GM18520 (cell line): ENCODE results near the gene NEDD4L.
A peak's percentile ranks its signal among the peaks of the same experiment; 100 is the strongest.

ENCODE experiments used
- ATAC-seq: cut with Tn5 transposase; IDR thresholded peaks from one replicate; pipeline ENCODE4 v1.9.1; 2021; ENCODE audit not compliant: unreplicated experiment

Gene NEDD4L

GRCh38 chr18:58091099-58091611, 47.1 kb downstream of the NEDD4L start:
- peak; percentile 78 for ATAC-seq

DNA sequence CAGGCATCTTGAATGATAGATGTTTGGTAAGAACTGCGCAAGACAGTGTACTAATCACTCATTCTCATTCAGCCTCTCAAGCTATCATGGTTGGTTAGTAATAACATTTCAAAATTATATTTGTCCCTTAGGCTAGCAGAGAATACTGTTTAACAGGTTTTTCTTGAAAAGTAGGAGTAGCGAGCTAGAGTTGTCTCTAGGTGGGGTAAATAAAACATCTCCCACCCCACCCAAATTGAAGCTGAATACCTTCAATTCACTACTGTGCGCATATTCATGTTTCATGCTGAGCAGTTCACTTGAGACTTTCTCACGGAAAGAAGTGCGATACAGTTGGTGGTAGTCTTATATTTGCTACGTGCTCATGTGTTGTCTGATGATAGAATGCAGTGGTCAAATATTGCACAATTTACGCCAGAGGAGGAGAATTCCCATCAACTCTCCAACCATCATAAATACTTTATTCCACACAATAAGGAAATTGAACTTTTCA, 49.3 kb downstream of the NEDD4L start:
- no peak for ATAC-seq

GRCh38 chr18:58095222-58095621, 51.2 kb downstream of the NEDD4L start:
- no peak for ATAC-seq

DNA sequence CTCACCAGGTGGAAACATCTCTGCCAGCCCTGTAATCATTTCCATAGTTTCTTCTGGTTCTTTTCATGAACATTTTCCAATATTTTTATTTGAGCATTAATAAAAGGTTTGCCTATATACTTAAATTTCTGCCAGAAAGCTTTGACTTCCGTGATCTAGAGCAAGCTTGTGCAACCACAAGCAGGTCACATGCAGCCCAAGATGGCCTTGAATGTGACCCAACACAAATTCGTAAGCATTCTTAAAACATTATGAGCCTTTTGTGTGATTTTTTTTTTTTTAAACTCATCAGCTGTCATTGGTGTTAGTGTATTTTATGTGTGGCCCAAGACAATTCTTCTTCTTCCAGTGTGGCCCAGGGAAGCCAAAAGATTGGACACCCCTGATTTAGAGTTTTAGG, 51.6 kb downstream of the NEDD4L start:
- ATAC-seq, result no peak

GRCh38 chr18:58096658-58097057, 52.6 kb downstream of the NEDD4L start:
- no peak for ATAC-seq

DNA sequence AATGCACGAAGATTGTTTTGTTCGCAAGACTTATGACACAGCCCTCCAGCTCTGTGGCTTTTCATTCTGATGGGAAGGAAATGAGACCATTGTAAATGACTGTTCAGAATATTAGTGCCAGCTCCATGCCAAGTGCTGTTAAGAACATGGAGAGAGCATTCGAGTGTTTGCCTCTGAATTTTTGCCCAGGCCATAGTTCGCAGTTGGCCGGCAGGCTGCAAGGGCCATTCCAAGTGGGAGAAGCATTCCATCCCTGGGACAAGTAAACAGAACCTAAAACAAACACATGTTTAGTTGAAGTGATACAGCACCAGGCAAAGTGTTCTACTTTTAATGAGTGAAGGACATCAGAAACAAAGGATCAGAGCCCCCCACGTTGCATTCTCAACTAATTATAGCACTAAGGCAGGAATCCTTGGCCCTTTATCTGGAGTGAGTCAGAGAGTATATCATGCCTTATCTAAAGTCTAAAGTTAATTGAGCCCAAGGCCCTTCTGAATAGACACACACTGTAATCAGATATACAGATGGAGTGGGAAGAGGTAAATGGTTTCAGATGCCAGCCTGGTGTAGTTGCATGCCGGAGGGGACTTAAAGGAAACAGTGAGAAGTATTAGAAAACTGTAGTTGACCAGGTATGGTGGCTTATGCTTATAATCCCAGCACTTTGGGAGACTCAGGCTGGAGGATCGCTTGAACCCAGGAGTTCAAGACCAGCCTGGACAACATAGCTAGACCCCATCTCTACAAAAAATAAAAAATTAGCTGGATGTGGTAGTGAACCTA, 53.3 kb downstream of the NEDD4L start:
- ATAC-seq, result no peak

DNA sequence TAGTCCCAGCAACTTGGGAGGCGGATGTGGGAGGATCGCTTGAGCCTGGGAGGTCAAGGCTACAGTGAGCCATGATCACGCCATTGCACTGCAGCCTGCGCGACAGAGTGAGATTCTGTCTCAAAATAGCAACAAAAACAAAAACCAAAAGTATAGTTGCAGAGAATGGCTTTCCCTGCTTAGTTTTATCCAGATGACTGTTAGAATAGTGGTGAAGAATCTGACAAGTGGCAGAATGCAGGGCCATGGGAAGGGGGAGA, 53.8 kb downstream of the NEDD4L start:
- ATAC-seq, result no peak

DNA sequence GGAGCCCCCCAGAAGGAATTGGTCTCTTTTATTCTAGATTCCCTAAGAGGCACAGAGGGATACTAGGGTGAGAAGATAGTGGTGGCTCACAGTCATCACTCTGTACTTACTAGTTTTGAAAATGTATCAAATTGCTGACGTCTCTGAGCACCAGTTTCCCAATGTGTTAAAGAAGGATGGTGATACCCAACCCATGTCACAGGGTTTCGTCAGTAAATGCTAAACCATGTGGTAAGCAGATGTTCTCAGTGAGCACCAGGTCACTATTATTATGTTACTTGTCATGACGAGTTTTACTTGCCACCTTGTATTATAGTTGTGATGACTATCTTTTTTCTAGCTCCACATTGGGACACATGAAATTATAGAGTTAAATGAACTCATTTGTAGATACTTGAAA, 54.7 kb downstream of the NEDD4L start:
- no peak for ATAC-seq

GRCh38 chr18:58100154-58100553, 56.1 kb downstream of the NEDD4L start:
- peak; percentile 55 for ATAC-seq

DNA sequence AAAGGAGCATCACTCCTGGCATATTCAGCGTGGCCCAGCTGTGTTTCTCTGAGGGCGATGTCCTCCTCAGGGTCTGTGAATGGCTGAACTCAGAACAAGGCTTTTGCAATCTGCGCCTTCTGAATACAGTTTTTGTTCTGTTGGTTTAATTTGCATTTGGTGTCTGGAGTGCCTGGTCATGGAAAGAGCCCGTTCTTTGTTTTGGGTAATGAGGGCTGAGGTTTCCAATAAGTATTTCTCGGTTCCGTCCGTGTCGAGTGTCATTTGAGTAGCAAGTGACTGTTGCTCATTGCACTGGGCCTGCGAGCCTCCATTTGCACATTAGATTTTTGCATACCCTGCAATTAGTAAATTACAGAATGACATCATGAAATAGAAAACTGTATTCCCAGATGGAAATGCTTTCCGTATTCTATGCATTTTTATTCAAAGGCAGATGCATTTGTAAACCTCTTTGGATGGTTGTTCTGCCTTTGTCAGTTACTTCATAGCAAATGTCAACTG, 57.3 kb downstream of the NEDD4L start:
- ATAC-seq, result no peak

- no peak for ATAC-seq
Observed at GRCh38 chr18:58102018-58102417, 58.0 kb downstream of the NEDD4L start.

- no peak for ATAC-seq
Observed at GRCh38 chr18:58102875-58103274, 58.8 kb downstream of the NEDD4L start.

DNA sequence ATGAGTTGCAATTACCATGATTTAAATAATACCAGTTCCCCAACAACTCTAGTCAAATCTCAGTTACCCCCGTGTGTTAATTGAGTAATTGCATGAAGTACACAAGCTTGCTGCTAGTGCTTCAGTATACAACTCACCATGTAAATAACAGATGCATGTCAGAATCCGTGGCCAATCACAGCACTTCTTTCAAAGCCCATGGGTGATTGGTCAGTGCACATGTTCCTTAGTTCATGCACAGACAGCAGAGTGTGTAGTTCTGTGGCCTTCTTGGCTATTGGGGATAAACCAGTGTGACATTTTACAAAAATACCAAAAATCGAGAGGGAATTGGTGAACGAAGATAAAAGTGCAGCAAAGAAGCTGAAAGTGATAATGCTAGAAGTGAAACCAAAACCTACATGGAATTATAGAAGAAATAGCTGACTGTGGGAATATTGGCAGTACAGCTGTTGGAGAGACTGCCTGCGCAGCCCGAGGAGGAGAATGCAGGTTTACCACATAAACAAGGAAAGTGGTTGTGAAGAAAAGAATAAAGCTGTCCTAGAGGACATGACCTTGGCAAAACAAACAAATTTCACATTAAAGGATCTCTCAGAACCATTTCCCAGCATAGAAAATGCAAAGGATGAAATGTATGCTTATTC, 59.4 kb downstream of the NEDD4L start:
- ATAC-seq, result no peak

DNA sequence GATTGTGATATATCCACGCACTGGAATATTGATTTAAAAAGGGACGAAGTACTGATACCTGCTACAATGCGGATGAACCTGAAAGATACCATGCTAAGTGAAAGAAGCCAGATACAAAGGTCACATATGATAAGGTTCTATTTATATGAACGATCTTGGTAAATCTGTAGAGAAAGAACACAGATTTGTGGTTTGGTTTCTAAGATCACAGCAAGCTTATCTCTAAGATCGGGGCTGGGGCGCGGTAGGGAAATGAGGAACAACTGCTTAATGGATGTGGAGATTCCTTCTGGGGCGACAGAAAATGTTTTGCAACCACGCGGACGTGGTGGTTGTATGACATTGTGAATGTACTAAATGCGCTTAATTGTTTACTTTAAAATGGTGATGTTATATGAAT, 60.1 kb downstream of the NEDD4L start:
- no peak for ATAC-seq

GRCh38 chr18:58105206-58105887, 61.3 kb downstream of the NEDD4L start:
- ATAC-seq, result no peak

- ATAC-seq, result no peak
Observed at GRCh38 chr18:58105888-58106260, 61.8 kb downstream of the NEDD4L start.

GRCh38 chr18:58106289-58107070, 62.5 kb downstream of the NEDD4L start:
- no peak for ATAC-seq

GRCh38 chr18:58109256-58109655, 65.2 kb downstream of the NEDD4L start:
- no peak for ATAC-seq

DNA sequence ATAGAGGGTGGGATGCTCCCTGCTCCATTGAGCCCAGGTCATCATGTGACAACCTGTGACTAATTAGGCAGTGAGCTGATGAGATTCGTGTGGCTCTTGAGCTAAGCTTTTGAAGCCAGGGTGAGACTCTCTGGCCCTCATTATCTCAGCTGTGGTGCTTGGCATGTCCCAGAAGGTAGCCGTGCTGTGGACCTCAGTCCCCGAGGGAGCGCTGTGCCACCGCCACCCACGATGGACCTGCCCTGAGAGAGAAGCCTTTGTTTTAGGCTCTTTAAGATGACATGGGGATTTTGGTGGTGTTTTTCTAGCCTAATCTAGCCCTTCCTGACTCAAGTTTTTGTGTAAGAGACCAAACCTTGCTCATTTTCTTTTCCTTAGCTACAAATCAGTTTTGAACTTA, 66.4 kb downstream of the NEDD4L start:
- ATAC-seq, result peak; percentile 46

DNA sequence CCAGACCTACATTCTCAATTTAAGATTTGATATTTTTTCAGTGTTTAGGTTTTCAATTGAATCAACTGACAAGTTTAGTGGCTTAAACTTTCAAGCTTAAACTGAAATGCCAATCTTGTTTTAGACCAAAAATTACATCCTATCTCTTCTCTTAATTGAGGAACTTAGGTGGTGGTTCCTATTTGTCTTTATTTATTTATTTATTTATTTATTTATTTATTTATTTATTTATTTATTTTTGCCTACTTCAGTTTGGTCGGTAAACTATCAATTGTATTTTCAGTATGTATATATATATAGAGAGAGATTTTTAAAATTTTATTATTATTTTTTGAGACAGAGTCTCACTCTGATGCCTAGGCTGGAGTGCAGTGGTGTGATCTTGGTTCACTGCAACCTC, 68.1 kb downstream of the NEDD4L start:
- ATAC-seq, result no peak

DNA sequence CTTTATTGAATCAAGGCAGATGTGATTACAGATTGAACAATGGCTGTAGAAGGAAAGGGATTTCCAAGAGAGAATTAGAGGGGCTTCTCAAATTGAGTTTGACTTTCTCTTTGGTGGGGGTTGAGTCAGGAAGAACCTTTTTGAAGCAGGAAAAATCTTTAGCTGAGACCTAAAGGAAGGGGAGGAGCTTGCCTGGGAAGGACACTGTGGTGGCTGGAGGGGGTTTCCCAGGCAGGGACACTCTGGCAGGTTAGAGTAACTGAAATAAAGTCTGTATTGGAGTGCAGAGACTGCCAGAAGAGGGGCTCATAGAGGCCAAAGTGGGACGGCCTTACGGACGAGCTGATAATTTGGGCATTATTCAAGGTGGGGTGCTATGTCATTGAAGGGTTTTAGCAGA, 69.3 kb downstream of the NEDD4L start:
- no peak for ATAC-seq
